GM10847 (cell line): ENCODE results near the gene LCN15.

Experiments used
- POLR2A ChIP-seq: IDR thresholded peaks from 2 replicates; pipeline ENCODE4 v1.6.1; 2011; ENCODE audit not compliant: insufficient read length; ENCODE audit errors: extremely low read depth

LCN15 gene

DNA sequence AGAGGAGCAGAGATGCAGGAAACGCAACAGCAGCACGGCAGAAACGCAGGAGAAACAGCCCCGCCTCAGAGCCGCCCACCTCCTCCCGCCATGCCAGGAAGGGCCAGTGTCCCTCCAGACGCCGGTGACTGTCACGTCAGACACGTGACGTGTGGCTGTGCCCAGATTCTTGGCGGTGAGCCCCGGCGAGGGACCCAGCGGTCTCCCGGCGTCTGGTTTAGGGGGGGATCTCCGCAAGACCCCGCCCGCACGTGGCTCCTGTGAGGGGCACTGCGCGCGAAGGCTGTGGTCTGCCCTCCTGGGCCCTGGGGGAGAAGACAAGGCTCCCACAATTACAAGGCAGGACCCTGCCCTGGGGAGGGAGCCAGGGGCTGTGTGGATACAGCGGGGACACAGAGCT lies 3.9 kb downstream of the LCN15 start:
- no peak for TF ChIP-seq POLR2A

DNA sequence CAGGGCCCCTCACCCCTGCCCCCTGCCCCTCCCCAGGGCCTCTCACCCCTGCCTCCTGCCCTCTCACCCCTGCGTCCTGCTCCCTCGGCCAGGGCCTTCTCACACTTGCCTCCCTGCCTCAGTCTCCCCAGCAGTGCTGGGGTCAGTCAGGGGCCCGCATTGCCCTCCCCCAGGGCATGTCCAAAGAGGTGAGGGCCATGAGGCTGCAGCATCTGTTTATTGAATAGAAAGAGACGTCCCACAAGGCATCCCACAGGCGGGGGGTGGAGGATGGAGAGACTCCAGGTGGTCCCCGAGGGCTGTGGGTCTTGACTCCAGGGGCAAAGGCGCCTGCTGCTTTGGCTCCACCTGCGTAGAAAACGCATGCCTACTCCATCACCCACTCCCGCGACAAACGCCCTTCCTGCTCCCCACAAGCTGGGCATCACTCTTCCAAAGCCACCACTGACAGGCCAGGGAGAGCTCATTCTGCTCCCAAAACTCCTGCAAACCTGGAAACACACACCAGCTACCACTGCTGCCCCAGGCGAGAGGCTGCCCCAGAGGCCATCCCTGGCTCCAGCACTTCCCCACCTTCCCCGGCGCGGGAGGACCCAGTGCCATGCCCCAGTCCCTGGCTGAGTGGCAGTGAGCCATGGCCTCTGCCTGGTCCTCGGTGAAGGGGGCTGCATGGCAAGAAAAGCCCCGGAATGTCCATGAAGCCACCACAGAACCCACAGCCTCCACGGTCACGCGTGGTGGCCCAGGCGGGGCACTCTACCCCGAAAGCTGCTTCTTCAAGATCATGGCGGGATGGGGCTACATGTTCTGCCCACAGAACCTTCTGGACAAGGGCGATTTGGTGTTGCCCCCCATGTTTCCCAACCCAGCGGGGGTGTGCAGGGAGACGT lies 4.6 kb downstream of the LCN15 start:
- no peak for TF ChIP-seq POLR2A

DNA sequence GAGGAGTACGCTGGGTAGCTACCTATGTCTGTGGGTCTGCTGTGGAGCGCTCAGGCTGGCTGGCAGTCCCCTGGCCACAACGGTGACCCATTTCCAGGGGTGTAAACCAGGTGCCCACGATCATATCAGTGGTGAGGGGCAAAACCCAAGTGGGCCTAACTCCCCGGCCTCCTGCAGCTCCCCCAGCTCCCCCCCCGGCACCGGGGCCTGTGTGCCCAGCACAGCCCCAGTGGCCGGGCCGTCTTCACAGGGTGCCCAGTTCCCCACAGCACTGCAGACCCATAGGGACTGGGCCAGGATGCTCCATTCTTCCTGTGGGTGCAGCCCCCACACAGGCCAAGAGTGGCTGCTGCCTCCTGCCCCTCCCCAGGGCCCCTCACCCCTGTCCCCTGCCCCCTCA lies 5.3 kb downstream of the LCN15 start:
- no peak for TF ChIP-seq POLR2A

DNA sequence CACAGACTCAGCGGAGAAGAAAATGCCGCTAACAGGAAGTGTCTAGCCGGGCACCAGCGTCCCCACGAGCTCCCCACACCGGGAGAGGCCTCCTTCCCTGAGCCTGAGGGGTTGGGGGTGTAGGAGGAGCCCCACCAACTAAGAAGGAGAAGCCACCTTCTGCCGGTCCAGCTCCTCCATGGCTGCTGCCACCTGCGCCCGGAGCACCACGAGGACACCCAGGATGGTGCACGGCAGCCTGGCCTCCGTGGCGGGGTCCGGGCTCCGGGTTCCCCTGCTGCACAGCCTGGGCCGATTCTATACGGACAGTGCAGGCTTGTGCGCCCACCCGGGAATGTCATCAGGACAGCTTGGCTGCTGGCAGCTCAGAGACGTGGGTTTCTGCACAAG lies 6.6 kb downstream of the LCN15 start:
- TF ChIP-seq POLR2A = no peak

DNA sequence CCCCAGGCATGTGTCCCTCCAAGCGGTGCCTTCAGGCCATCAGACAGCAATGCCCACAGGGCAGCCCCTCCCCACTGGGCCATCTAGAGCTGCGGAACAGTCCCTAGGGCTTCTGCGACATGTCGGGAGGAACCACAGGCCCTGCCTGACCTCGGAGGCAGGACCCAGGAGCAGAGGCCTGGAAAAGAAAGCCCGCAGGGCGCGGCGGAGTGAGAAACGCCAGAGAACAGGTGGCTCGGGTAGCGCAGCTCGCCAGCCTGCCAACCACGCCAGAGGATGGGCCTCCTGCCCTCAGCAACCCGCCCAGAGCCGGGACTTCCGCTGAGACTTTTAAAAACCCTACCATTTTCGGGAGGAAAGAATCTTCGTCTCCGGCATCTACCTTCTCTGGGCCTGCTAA lies 7.0 kb downstream of the LCN15 start:
- TF ChIP-seq POLR2A = no peak

DNA sequence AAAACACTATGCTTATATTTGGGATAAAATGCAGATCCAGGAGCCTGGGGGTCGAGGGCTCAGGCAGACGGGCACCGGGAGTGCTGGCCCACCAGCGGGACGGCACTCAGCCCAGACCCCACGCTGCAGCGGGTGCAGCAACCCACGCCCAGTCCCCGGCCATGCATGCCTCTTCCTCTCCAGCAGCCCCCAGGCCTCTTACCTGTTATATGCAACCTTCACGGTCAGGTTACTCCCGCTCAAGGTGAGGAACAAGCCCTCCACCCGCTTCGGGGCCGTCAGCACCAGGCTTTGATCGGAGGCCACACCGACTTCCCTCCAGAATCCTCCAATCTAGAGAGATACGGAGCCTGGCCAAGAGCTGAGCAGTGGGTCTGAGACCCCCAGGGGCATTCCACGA lies 7.5 kb downstream of the LCN15 start:
- TF ChIP-seq POLR2A = no peak

DNA sequence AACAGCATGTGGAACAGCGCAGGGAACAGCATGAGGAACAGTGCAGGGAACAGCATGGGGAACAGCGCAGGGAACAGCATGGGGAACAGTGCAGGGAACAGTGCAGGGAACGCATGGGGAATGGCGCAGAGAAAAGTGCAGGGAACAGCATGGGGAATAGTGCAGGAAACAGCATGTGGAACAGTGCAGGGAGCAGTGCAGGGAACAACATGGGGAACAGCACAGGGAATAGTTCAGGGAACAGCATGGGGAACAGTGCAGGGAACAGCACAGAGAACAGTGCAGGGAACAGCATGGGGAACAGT lies 8.2 kb downstream of the LCN15 start:
- no peak for TF ChIP-seq POLR2A

DNA sequence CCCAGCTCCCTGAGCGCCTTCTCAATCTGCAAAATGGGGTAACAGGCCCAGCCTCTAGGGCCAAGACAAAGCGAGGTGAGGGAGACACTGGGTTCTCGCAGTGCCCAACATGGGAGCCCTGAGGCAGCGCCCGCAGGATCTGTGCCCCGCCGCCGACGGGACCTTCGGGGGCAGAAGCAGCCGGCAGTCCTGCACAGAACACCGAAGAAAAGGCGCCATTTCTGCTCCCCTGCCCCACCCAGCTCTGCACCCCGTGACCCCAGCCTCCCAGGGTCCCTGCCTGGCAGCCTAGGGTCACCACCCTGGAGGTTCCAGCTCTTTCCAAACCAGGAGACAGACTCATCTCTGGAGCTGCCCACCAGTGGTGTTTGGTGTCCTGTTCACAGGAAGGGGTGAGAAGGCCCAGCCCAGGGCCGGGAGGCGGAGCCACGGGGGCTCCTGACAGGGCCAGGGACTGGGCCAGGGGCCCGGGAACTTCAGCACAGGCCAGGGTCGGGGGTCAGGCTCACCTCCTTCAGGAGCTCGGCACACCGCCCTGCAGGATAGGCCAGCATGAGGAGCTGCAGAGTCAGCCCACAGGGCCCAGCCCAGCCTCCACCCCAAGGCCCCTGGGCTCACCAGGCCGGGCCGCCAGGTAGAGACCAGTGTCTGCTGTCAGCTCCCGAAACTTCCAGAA lies 9.6 kb downstream of the LCN15 start:
- TF ChIP-seq POLR2A = no peak

DNA sequence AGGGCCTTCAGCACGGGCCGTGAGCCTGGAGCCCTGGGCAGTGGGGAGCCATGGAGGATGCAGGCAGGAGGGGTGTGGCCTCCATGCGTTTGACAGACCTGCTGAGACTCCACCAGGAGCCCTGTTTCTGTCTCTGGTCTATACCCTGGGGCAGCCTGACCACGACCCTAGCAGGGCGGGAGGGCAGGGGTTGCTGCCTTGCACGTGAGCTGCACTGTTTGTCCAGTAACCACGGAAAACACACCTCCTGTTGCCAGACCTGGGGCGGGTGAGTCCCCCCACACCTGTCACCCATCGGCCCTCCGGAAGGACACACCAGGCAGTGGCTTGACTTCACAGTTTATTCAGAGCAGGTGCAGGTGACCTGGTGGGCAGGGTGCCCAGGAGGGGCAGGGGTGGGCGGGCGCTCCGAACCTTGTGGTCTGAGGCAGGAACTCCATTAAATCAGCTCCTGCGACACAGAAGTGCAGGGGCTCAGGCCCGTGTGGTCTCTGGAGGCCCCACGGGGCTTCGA lies 10.2 kb downstream of the LCN15 start:
- TF ChIP-seq POLR2A = no peak

DNA sequence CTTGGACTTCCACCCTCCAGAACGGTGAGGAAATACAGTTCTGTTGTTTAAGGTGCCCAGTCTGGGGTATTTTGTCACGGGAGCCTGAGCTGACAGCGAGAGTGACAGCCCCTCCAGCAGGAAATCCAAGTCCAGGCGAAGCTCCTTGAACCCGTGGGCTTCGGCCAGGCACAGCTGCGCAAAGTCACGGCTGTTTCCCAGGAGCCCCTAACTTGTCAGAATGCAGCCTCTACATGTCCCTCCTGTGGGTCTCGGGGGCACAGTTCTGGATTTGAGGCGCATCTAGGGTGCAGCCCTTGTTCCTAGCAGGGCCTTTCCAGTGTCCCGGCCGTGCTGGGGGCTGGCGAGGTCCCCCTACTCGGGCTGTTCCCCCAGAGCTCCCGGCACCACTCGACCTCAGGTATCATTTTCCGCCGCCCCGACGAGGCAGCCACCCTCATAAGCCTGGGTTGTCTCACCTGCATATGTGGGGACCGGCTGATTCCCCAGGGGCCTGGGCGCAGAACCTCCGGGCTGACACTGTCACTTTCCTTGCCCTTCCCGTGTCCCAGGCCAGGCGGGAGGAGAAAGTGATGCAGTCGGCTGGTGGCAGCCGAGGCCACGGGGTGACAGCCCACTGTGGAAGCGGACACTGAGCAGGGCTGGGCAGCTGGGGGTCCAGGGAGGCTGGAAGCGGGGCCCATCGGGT lies 10.8 kb downstream of the LCN15 start:
- no peak for TF ChIP-seq POLR2A

DNA sequence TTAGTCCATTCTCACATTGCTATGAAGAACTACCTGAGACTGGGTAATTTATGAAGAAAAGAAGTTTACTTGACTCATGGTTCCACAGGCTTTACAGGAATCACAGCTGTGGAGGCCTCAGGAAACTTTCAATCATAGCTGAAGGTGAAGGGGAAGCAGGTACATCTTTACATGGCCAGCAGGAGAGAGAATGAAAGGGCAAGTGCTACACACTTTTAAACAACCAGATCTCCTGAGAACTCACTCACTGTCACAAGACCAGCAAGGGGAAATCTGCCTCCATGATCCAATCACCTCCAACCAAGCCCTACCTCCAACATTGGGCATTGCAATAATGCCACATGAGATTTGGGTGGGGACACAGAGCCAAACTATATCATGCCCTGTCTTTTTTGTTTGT lies 12.5 kb downstream of the LCN15 start:
- no peak for TF ChIP-seq POLR2A

DNA sequence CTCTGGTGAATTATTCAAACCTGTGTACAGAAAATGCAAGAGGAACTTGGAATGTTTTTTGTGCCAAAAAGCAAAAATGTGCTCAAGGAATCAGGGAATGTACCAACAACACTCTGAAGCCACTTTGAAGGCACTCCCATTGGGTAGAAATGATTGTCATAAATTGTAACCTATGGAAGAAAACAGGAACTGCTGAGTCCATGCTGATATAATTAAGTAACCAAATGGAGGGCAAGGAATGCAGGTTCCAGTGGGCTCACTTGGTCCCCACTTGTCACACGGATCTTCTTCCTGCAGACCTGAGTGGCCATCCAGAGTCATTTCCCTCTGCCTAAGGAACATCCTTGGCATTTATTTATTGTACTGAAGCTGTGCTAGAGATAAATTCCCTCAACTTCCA lies 13.1 kb downstream of the LCN15 start:
- TF ChIP-seq POLR2A = no peak

DNA sequence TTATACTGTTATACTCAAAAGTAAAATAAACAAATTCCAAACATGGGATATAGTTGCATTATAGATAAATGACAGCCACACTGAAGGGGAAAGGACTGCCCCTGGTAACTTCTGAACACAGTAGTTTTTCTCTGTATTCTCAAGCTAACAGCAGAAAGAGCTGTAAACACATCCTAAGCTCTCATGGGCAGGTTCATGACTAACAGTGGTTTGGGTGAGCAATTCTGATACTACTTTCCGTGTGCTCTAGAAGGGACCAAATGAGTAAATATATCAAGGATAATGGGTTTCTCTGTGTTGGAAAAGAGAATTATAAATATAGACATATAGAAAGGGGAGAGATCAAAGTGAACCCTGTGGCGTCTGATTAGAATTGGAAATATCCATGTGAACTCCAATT lies 13.8 kb downstream of the LCN15 start:
- no peak for TF ChIP-seq POLR2A

DNA sequence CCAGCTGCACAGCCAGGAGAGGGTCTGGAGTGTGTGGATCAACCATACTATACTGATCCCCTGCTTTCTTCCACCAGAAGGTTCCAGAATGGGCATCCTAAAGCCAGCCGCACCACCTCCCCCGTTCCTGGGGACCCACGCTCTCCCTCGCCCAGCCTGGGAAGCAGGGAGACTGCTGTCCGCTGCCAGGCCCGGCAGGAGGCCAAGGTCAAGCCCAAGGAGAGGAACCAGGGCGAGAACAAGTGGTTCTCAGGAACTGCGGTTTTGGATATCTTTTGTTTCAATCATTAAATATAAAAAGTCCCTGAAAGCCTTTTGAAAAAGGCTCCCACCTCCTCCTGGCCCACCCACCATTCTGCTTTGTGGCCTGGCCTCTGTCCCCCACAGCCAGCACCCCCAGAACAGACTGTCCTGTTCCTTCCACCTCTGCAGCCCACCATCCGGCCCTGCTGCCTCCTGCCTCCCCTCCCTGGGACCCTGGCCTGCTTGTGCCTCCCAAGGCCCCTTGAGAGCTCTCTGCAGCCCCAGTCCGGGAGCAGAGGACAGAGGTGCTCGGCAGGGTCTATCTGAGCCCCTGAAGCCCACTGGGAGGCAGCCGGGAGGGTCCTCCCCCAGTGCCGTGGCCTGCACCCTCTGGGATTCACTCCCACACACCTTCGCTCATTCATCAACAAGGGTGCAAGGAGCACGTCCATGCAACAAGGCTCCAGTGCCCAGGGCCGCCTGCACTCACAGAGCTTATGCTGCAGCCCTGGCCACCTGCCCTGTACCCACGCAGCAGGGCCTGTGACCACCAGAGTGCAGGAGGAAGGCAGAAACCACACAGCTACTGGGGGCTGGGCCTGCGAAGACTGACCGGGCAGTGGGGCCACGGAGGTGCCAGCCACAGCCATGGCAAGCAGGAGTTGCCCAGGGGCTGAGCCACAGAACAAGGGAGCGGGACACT lies 15.4 kb downstream of the LCN15 start:
- no peak for TF ChIP-seq POLR2A

DNA sequence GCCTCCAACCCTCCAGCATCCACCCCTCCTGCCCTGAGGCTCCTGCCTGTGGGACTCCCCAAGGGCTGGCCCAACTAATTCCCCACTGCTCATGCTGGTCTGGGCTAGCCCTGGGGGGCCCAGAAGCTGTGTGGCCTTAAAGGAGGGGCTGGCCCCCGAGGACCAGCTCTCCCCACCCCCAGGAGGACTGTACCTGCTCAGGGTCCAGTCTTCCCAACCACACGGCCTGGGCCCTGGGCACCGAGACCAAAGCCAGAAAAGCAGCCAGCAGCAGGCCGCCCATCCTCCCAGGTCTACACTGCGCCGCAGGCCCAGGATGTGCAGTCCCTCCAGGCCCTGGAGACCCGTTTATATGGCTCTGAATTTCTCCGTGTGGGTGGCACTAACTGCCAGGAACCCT lies 16.1 kb downstream of the LCN15 start, which contains the start of gene LCN6:
Gene LCN6, minus strand, starts transcription at position 325 of the 400 bp plus-strand sequence. Its CDS starts 42 bp downstream, at position 283.
- TF ChIP-seq POLR2A = no peak
